Loucy (cell line): ENCODE measurements around the gene FOXL3.

Experiments used
- H2AFZ ChIP-seq: fragments of 200-600 bp; sonication (generic); 2 replicates; pipeline ENCODE4 v1.6.0; 2016; ENCODE audit warnings: antibody characterized with exemption, mild to moderate bottlenecking, low read length, moderate library complexity
- H3F3A ChIP-seq: fragments of 200-600 bp; 2 replicates; pipeline ENCODE4 v1.6.0; 2016; ENCODE audit warnings: antibody characterized with exemption, low read depth, mild to moderate bottlenecking
- H3K27me3 ChIP-seq: fragments of 200-600 bp; sonication (generic); 2 replicates; pipeline ENCODE4 v1.6.1; 2014; ENCODE audit warnings: low read length, mild to moderate bottlenecking; ENCODE audit not compliant: insufficient read depth, poor library complexity, severe bottlenecking
- H3K36me3 ChIP-seq: fragments of 200-600 bp; sonication (generic); 2 replicates; pipeline ENCODE4 v1.6.1; 2016; ENCODE audit warnings: low read length; ENCODE audit not compliant: insufficient read depth
- H3K4me1 ChIP-seq: fragments of 200-600 bp; sonication (generic); 2 replicates; pipeline ENCODE4 v1.5.1; 2014; ENCODE audit warnings: low read length, mild to moderate bottlenecking; ENCODE audit not compliant: insufficient read depth, poor library complexity, severe bottlenecking
- H3K4me2 ChIP-seq: fragments of 200-600 bp; sonication (generic); 2 replicates; pipeline ENCODE4 v1.6.0; 2014; ENCODE audit warnings: antibody characterized with exemption, low read length, low read depth, mild to moderate bottlenecking; ENCODE audit not compliant: poor library complexity, severe bottlenecking
- H3K4me3 ChIP-seq: fragments of 200-600 bp; sonication (generic); 2 replicates; pipeline ENCODE4 v1.5.1; 2014; ENCODE audit warnings: low read length, mild to moderate bottlenecking, mixed read lengths; ENCODE audit not compliant: poor library complexity, severe bottlenecking
- H3K79me2 ChIP-seq: fragments of 200-600 bp; sonication (generic); 2 replicates; pipeline ENCODE4 v1.6.1; 2014; ENCODE audit warnings: low read length; ENCODE audit not compliant: insufficient read depth
- H3K9ac ChIP-seq: fragments of 200-600 bp; sonication (generic); 2 replicates; pipeline ENCODE4 v1.6.0; 2014; ENCODE audit warnings: mild to moderate bottlenecking, low read depth, low read length, moderate library complexity; ENCODE audit not compliant: poor library complexity, severe bottlenecking
- H3K9me2 ChIP-seq: fragments of 200-600 bp; sonication (generic); replicated peaks from 2 replicates; pipeline ENCODE4 v1.6.1; 2016; ENCODE audit warnings: low read depth, low read length, mixed read lengths
- H3K9me3 ChIP-seq: fragments of 200-600 bp; sonication (generic); 2 replicates; pipeline ENCODE4 v1.6.1; 2014; ENCODE audit warnings: mild to moderate bottlenecking, antibody characterized with exemption, low read length, low read depth; ENCODE audit not compliant: insufficient read depth
- H4K20me1 ChIP-seq: fragments of 200-600 bp; sonication (generic); 2 replicates; pipeline ENCODE4 v1.6.0; 2014; ENCODE audit warnings: antibody characterized with exemption, low read length, mild to moderate bottlenecking; ENCODE audit not compliant: insufficient read depth, poor library complexity, severe bottlenecking
- CTCF ChIP-seq: fragments of 200-600 bp; sonication (generic); conservative IDR thresholded peaks from 2 replicates; pipeline ENCODE4 v1.5.1; 2014; ENCODE audit warnings: mild to moderate bottlenecking, antibody characterized with exemption, low read length
- EZH2phosphoT487 ChIP-seq: fragments of 200-600 bp; IDR thresholded peaks from 2 replicates; pipeline ENCODE4 v1.6.1; 2018; ENCODE audit warnings: antibody characterized with exemption, mild to moderate bottlenecking, moderate library complexity, borderline replicate concordance

Gene FOXL3

GRCh38 chr7:322111-322671 is 32.2 kb downstream of the FOXL3 start:
- Histone ChIP-seq H3F3A (no peaks in the 10 kb centered on the region), H3K4me1 (no peaks in the 10 kb centered on the region), H3K9me3 (peaks cover 11% of the 10 kb centered on the region; the same call in 1 of the 2 replicates), H3K36me3 (no peaks in the 10 kb centered on the region), H3K4me3 (no peak overlapping the region), H3K9me2 (no peaks in the 10 kb centered on the region), H3K4me2 (no peak overlapping the region), H2AFZ (no peak overlapping the region), H3K79me2 (no peaks in the 10 kb centered on the region), H3K9ac (no peak overlapping the region), H4K20me1 (no peaks in the 10 kb centered on the region), H3K27me3 (no peaks in the 10 kb centered on the region)
- TF ChIP-seq EZH2phosphoT487 (no peak), CTCF (peak; percentile 66)

- H3K4me1 ChIP-seq: no peaks in the 10 kb centered on the region
- H3K9me3 ChIP-seq: peaks cover 9% of the 10 kb centered on the region; the same call in 1 of the 2 replicates
- H3F3A ChIP-seq: no peaks in the 10 kb centered on the region
- no peak overlapping the region for H3K9ac ChIP-seq
- H3K27me3 ChIP-seq: no peaks in the 10 kb centered on the region
- no peaks in the 10 kb centered on the region for H3K79me2 ChIP-seq
- H2AFZ ChIP-seq: no peak overlapping the region
- no peaks in the 10 kb centered on the region for H3K9me2 ChIP-seq
- H3K4me2 ChIP-seq: no peak overlapping the region
- no peaks in the 10 kb centered on the region for H4K20me1 ChIP-seq
- TF ChIP-seq EZH2phosphoT487 (no peak), CTCF (no peak)
- H3K36me3 ChIP-seq: no peaks in the 10 kb centered on the region
- H3K4me3 ChIP-seq: no peak overlapping the region
Observed at GRCh38 chr7:322708-323111, 32.7 kb downstream of the FOXL3 start.

- H2AFZ ChIP-seq: no peak overlapping the region
- H4K20me1 ChIP-seq: no peaks in the 10 kb centered on the region
- no peaks in the 10 kb centered on the region for H3K79me2 ChIP-seq
- no peaks in the 10 kb centered on the region for H3K9me2 ChIP-seq
- H3F3A ChIP-seq: no peaks in the 10 kb centered on the region
- H3K9me3 ChIP-seq: peaks cover 6% of the 10 kb centered on the region; the same call in 1 of the 2 replicates
- H3K4me3 ChIP-seq: no peak overlapping the region
- no peak for TF ChIP-seq EZH2phosphoT487
- no peak for TF ChIP-seq CTCF
- H3K27me3 ChIP-seq: no peaks in the 10 kb centered on the region
- H3K36me3 ChIP-seq: no peaks in the 10 kb centered on the region
- no peak overlapping the region for H3K4me2 ChIP-seq
- H3K4me1 ChIP-seq: no peaks in the 10 kb centered on the region
- no peak overlapping the region for H3K9ac ChIP-seq
Observed at GRCh38 chr7:323410-323809, 33.4 kb downstream of the FOXL3 start.
